ENCODE measurements around the gene NAV2.

The NAV2 gene

GRCh38 chr11:19840961-19841360, 128.3 kb downstream of the NAV2 start:
- DNase-seq (ENCODE audit: low spot score) = no peak
- no peak for TF ChIP-seq CTCF (IDR thresholded peaks at IDR 0.05; ENCODE audit: borderline replicate concordance, control extremely low read depth, extremely low read depth, insufficient read depth, missing control alignments)
- in situ Hi-C loops (cut with MboI; ENCODE audit: low sequenced_read_pairs, unreplicated experiment) = no loop called here

- in situ Hi-C loops (cut with MboI; ENCODE audit: low sequenced_read_pairs, unreplicated experiment) = no loop called here
- TF ChIP-seq CTCF (IDR thresholded peaks at IDR 0.05; ENCODE audit: borderline replicate concordance, control extremely low read depth, extremely low read depth, insufficient read depth, missing control alignments) = no peak
Observed at GRCh38 chr11:19842505-19842904, 129.9 kb downstream of the NAV2 start.

GRCh38 chr11:19843079-19843478, 130.4 kb downstream of the NAV2 start:
- in situ Hi-C loops (cut with MboI; ENCODE audit: low sequenced_read_pairs, unreplicated experiment) = no loop called here
- no peak for DNase-seq (ENCODE audit: low spot score)
- TF ChIP-seq CTCF (IDR thresholded peaks at IDR 0.05; ENCODE audit: borderline replicate concordance, control extremely low read depth, extremely low read depth, insufficient read depth, missing control alignments) = no peak

More at GRCh38 chr11:19842505-19842904, 129.9 kb downstream of the NAV2 start:
- DNase-seq (ENCODE audit: low spot score) = no peak

- DNase-seq (ENCODE audit: low spot score) = no peak
Observed at GRCh38 chr11:19844012-19844411, 131.4 kb downstream of the NAV2 start.

GRCh38 chr11:19844806-19845205, 132.2 kb downstream of the NAV2 start:
- in situ Hi-C loops (cut with MboI; ENCODE audit: low sequenced_read_pairs, unreplicated experiment) = no loop called here
- no peak for TF ChIP-seq CTCF (IDR thresholded peaks at IDR 0.05; ENCODE audit: borderline replicate concordance, control extremely low read depth, extremely low read depth, insufficient read depth, missing control alignments)

More at GRCh38 chr11:19844012-19844411, 131.4 kb downstream of the NAV2 start:
- no peak for TF ChIP-seq CTCF (IDR thresholded peaks at IDR 0.05; ENCODE audit: borderline replicate concordance, control extremely low read depth, extremely low read depth, insufficient read depth, missing control alignments)
- in situ Hi-C loops (cut with MboI; ENCODE audit: low sequenced_read_pairs, unreplicated experiment) = no loop called here

GRCh38 chr11:19845626-19846025, 133.0 kb downstream of the NAV2 start:
- no peak for DNase-seq (ENCODE audit: low spot score)
- TF ChIP-seq CTCF (IDR thresholded peaks at IDR 0.05; ENCODE audit: borderline replicate concordance, control extremely low read depth, extremely low read depth, insufficient read depth, missing control alignments) = no peak
- in situ Hi-C loops (cut with MboI; ENCODE audit: low sequenced_read_pairs, unreplicated experiment) = no loop called here

More at GRCh38 chr11:19844806-19845205, 132.2 kb downstream of the NAV2 start:
- no peak for DNase-seq (ENCODE audit: low spot score)
